ENCODE data around the gene KIAA0513.

KIAA0513 gene

DNA sequence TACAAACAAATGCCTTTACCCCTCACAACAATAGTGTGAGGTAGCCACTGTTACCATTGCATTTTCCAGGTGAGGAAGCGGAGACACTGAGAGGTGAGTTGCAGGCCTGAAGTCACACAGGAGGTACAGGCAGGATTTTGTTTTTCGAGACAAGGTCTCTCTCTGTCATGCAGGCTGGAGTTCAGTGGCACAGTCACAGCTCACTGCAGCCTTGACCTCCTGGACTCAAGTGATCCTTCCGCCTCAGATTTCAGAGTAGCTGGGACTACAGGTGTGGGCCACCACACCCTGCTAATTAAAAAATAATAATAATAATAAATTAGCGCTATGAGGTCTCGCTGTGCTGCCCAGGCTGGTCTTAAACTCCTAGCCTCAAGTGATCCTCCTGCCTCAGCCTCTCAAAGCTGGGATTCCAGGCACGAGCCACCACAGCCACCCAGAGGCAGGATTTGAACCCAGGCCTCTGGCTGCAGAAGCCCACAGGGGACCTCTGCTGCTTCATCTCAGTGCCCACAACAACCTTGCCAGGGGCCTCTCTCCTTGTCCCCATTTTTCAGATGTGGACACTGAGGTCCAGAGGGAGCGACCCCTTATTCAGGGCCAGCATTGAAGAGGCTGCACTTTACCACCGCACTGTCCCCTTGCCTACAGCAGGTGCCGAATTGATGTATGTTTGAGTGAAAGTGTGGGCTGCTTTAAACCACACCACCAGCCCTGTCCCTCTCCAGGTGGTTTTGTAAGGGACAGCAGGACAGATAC, 100.7 kb downstream of the KIAA0513 start:
- H3K9me3 ChIP-seq (ENCODE audit: severe bottlenecking) = no peaks in the 10 kb centered on the region
- no peak overlapping the region for H3K4me3 ChIP-seq (ENCODE audit: low read depth, low read length)
- no peaks in the 10 kb centered on the region for H3K27me3 ChIP-seq (ENCODE audit: insufficient read depth, low read depth, severe bottlenecking)
- DNase-seq = no peak
- TF ChIP-seq, protein P1, sequence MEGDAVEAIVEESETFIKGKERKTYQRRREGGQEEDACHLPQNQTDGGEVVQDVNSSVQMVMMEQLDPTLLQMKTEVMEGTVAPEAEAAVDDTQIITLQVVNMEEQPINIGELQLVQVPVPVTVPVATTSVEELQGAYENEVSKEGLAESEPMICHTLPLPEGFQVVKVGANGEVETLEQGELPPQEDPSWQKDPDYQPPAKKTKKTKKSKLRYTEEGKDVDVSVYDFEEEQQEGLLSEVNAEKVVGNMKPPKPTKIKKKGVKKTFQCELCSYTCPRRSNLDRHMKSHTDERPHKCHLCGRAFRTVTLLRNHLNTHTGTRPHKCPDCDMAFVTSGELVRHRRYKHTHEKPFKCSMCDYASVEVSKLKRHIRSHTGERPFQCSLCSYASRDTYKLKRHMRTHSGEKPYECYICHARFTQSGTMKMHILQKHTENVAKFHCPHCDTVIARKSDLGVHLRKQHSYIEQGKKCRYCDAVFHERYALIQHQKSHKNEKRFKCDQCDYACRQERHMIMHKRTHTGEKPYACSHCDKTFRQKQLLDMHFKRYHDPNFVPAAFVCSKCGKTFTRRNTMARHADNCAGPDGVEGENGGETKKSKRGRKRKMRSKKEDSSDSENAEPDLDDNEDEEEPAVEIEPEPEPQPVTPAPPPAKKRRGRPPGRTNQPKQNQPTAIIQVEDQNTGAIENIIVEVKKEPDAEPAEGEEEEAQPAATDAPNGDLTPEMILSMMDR (IDR thresholded peaks at IDR 0.05; ENCODE audit: low read depth, low read length) = no peak
- no peak overlapping the region for H3K27ac ChIP-seq
- H3K36me3 ChIP-seq = no peaks in the 10 kb centered on the region

DNA sequence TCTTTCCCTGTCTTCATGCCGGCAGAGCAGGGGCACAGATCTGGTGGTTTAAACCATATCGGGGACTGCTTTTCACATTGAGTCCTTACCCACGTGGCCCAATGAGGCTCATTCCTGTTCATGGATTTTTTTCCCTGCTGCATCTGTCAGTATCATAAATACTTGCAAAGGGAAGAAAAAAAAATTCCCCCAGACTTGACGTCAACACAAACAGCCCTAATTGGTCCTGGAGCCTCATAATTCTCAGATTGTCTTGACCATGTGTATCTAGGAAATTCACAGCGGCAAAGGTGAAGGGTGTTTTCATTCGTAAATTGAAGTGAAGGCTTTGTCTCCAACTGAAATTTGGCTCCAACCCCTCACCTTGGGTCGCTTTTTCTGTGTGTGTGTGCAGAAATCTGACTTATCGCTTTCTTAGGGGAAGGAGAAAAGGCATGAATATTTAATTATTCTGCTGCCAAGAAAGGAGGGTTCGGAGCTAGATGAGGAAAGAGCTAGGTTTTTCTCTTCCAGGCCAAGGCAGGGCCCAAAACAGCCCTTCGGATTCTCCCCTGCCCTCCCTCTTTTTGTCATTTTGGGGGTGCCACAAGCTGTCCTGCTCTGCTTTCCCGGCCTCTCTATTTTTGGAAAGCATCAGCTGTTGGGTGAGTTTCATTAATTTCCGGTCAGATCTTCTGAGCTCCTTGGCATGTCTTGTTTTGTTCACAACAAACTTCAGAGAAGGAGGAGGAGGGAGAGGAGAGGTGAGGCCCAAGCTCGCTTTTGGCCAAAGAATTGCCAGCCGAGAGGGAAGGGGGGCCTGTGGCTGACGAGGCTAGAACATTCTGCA, 102.5 kb downstream of the KIAA0513 start:
- H3K36me3 ChIP-seq = no peaks in the 10 kb centered on the region

GRCh38 chr16:85130705-85131028, 103.1 kb downstream of the KIAA0513 start:
- no peak for DNase-seq
- Histone ChIP-seq H3K36me3 (no peaks in the 10 kb centered on the region), H3K4me3 (ENCODE audit: low read depth, low read length) (no peak overlapping the region), H3K27me3 (ENCODE audit: insufficient read depth, low read depth, severe bottlenecking) (no peaks in the 10 kb centered on the region), H3K27ac (no peak overlapping the region), H3K9me3 (ENCODE audit: severe bottlenecking) (no peaks in the 10 kb centered on the region)
- TF ChIP-seq, protein P1 (IDR thresholded peaks at IDR 0.05; ENCODE audit: low read depth, low read length) = no peak

More for the DNA sequence above, 102.5 kb downstream of the KIAA0513 start:
- Histone ChIP-seq H3K4me3 (ENCODE audit: low read depth, low read length) (no peak overlapping the region), H3K27ac (no peak overlapping the region), H3K27me3 (ENCODE audit: insufficient read depth, low read depth, severe bottlenecking) (no peaks in the 10 kb centered on the region), H3K9me3 (ENCODE audit: severe bottlenecking) (no peaks in the 10 kb centered on the region)
- TF ChIP-seq, protein P1 (IDR thresholded peaks at IDR 0.05; ENCODE audit: low read depth, low read length) = no peak
- DNase-seq = no peak

DNA sequence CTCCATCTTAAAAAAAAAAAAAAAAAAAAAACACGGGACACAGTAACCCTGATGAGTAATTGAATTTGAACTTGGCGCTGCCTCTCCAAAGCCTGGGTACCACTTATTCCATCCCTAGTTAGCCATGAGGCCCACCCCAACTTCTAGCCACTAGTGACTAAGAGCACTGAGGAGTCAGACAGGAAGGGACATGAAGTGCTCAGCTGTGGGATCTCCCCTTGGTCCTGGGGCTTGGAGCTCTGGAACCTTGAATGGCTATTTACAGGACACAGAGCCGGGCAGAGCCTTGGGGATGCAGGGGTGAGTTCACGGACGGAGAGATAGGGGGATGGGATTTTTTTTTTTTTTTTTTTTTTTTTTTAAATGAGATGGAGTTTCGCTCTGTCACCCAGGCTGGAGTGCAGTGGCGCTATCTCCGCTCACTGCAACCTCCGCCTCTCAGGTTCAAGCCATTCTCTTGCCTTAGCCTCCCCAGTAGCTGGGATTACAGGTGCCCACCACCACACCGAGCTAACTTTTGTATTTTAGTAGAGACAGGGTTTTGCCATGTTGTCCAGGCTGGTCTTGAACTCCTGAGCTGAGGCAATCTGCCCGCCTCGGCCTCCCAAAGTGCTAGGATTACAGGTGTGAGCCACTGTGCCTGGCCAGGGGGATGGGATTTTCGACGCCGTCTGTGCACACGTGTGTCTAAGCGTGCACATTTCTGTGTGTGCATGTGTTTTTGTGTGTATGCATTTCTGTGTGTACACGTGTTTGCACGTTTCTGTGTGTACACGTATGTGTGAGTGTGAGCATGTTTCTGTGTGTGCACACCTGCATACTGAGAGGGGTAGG, 105.1 kb downstream of the KIAA0513 start:
- Histone ChIP-seq H3K27ac (no peak overlapping the region), H3K4me3 (ENCODE audit: low read depth, low read length) (no peak overlapping the region), H3K27me3 (ENCODE audit: insufficient read depth, low read depth, severe bottlenecking) (no peaks in the 10 kb centered on the region), H3K36me3 (no peaks in the 10 kb centered on the region), H3K9me3 (ENCODE audit: severe bottlenecking) (no peaks in the 10 kb centered on the region)
- TF ChIP-seq, protein P1 (IDR thresholded peaks at IDR 0.05; ENCODE audit: low read depth, low read length) = no peak
- DNase-seq = no peak

DNA sequence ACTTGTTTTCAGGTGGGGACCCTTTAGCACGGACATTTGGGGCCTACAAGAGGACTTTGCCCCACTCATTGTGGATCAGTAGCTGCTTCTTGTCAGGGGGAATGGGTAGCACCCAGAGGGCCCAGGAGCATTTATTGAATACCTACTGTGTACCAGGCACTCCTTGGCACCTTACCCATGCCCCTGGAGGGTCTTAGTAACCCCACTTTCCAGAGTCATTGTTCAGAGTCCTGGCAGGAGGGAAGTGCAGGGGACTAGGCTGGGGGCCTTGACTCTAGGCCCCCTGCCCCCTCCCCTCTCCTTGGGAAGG, 105.7 kb downstream of the KIAA0513 start:
- TF ChIP-seq, protein P1 (IDR thresholded peaks at IDR 0.05; ENCODE audit: low read depth, low read length) = no peak
- DNase-seq = no peak
- no peaks in the 10 kb centered on the region for H3K36me3 ChIP-seq
- no peaks in the 10 kb centered on the region for H3K9me3 ChIP-seq (ENCODE audit: severe bottlenecking)
- no peak overlapping the region for H3K4me3 ChIP-seq (ENCODE audit: low read depth, low read length)
- no peaks in the 10 kb centered on the region for H3K27me3 ChIP-seq (ENCODE audit: insufficient read depth, low read depth, severe bottlenecking)
- H3K27ac ChIP-seq = no peak overlapping the region

Data from WERI-Rb-1 (cell line).